Esophagus muscularis mucosa (tissue), 4 donors: Measurements from ENCODE around the gene FAM81A. TPM values are rescaled to one million over a fixed set of nuclear protein-coding genes. Genes with fewer than 3 reads are reported as not detected.

ENCODE experiments used
- DNase-seq: peaks from one replicate; pipeline ENCODE4 v3.0.0-alpha.2; 2017; ENCODE audit errors: extremely low spot score
- H3K27ac ChIP-seq, 4 donors: fragments of 200-600 bp; sonication (generic); replicated peaks in 1 of 4; 1 replicate in 3 of 4; 2 replicates in 1 of 4; pipeline ENCODE4 v1.5.1; 2016 to 2019; ENCODE audit warnings: mild to moderate bottlenecking in 1 of 4
- H3K27me3 ChIP-seq, 4 donors: fragments of 200-600 bp; sonication (generic); one replicate each; pipeline versions ENCODE4 v1.5.1 to v1.6.0; 2016 to 2019
- H3K36me3 ChIP-seq, 4 donors: fragments of 200-600 bp; sonication (generic); one replicate each; pipeline ENCODE4 v1.5.1; 2016 to 2019
- H3K4me1 ChIP-seq, 4 donors: fragments of 200-600 bp; sonication (generic); one replicate each; pipeline ENCODE4 v1.5.1; 2016 to 2019
- H3K4me3 ChIP-seq, 4 donors: fragments of 200-600 bp; sonication (generic); 1 replicate in 2 of 4; 2 replicates in 2 of 4; pipeline ENCODE4 v1.5.1; 2016 to 2019; ENCODE audit warnings: mild to moderate bottlenecking in 4 of 4, moderate library complexity in 1 of 4
- H3K9me3 ChIP-seq, 4 donors: fragments of 200-600 bp; sonication (generic); 1 replicate in 3 of 4; 2 replicates in 1 of 4; pipeline ENCODE4 v1.5.1; 2016 to 2019
- CTCF ChIP-seq, 3 experiments: fragments of 200-600 bp in 2 of 3; fragments of 450-650 bp in 1 of 3; sonication (generic) in 2 of 3; IDR thresholded peaks; one replicate each; pipeline ENCODE4 v1.5.1; 2017 to 2019; ENCODE audit warnings: antibody characterized with exemption in 3 of 3, mild to moderate bottlenecking in 2 of 3, moderate library complexity in 1 of 3
- EP300 ChIP-seq: sonication (generic); formaldehyde crosslinking; IDR thresholded peaks from one replicate; pipeline ENCODE4 v1.6.1; 2017; ENCODE audit warnings: antibody characterized with exemption
- POLR2A ChIP-seq: fragments of 450-650 bp; IDR thresholded peaks from one replicate; pipeline ENCODE4 v1.6.1; 2017; ENCODE audit warnings: antibody characterized with exemption, moderate library complexity, mild to moderate bottlenecking, low read depth
- POLR2AphosphoS5 ChIP-seq, 2 donors: sonication (generic); formaldehyde crosslinking; IDR thresholded peaks; one replicate each; pipeline ENCODE4 v1.6.1; 2017; ENCODE audit warnings: antibody characterized with exemption in 2 of 2
- WGBS: methylation state at CpG from one replicate; pipeline ENCODE4 v1.1.5; 2018; 5-methylcytosine and 5-hydroxymethylcytosine counted together
- intact Hi-C: fragments of 100-400 bp; cut with DNase I; formaldehyde crosslinking; loops from one replicate; pipeline ENCODE4 v1.15.1; 2023
- total RNA-seq, 4 donors: library from RNA; depleted of rRNA; stranded (reverse); fragments of >200 nt; gene quantifications; one replicate each; pipeline versions ENCODE4 v1.1.0 to v1.2.1, GENCODE V29; 2016

Gene FAM81A
- total RNA-seq, 4 donors from 2014 or later, result 0.33 to 1.2 (median 0.84) TPM

GRCh38 chr15:59446232-59446957 lies 8.4 kb downstream of the FAM81A start:
- DNase-seq, result no peak
- peak overlapping the region in 1 of 4 donors; percentile 20 for H3K27ac ChIP-seq
- H3K4me3 ChIP-seq, result no peak overlapping the region
- no peaks in the 10 kb centered on the region for H3K27me3 ChIP-seq
- WGBS, result 95% methylated on average over 3 of the region's 3 CpGs
- no peaks in the 10 kb centered on the region for H3K36me3 ChIP-seq
- intact Hi-C loops, result no loop called here
- TF ChIP-seq CTCF (IDR thresholded peaks at IDR 0.05), result no peak
- no peak for TF ChIP-seq POLR2A
- no peak for TF ChIP-seq EP300
- no peak for TF ChIP-seq POLR2AphosphoS5 (IDR thresholded peaks at IDR 0.05)
- peaks cover 0 to 13% (median 4%) of the 10 kb centered on the region in 4 donors for H3K4me1 ChIP-seq
- H3K9me3 ChIP-seq, result no peaks in the 10 kb centered on the region

- no peak for DNase-seq
- Histone ChIP-seq H3K27ac (no peak overlapping the region), H3K27me3 (no peaks in the 10 kb centered on the region), H3K4me3 (no peak overlapping the region), H3K36me3 (no peaks in the 10 kb centered on the region), H3K4me1 (peaks cover 0 to 13% (median 4%) of the 10 kb centered on the region in 4 donors), H3K9me3 (no peaks in the 10 kb centered on the region)
- intact Hi-C loops, result no loop called here
- WGBS, result 100% methylated on average over 1 of the region's 1 CpG
- no peak for TF ChIP-seq POLR2AphosphoS5 (IDR thresholded peaks at IDR 0.05)
- no peak for TF ChIP-seq POLR2A
- TF ChIP-seq EP300, result no peak
- TF ChIP-seq CTCF (IDR thresholded peaks at IDR 0.05), result no peak
Observed at GRCh38 chr15:59447367-59447766, 9.4 kb downstream of the FAM81A start.

GRCh38 chr15:59448871-59449270 lies 10.9 kb downstream of the FAM81A start:
- intact Hi-C loops, result no loop called here
- H3K36me3 ChIP-seq, result no peaks in the 10 kb centered on the region
- no peaks in the 10 kb centered on the region for H3K27me3 ChIP-seq
- TF ChIP-seq POLR2AphosphoS5 (IDR thresholded peaks at IDR 0.05), result no peak
- no peak for TF ChIP-seq CTCF (IDR thresholded peaks at IDR 0.05)
- no peak for TF ChIP-seq EP300
- no peak for TF ChIP-seq POLR2A
- no peaks in the 10 kb centered on the region for H3K9me3 ChIP-seq
- peaks cover 0 to 13% (median 4%) of the 10 kb centered on the region in 4 donors for H3K4me1 ChIP-seq
- no peak overlapping the region for H3K4me3 ChIP-seq
- DNase-seq, result no peak
- no peak overlapping the region for H3K27ac ChIP-seq

- Histone ChIP-seq H3K27me3 (no peaks in the 10 kb centered on the region), H3K27ac (no peak overlapping the region), H3K4me1 (no peaks in the 10 kb centered on the region), H3K4me3 (no peak overlapping the region), H3K9me3 (no peaks in the 10 kb centered on the region), H3K36me3 (no peaks in the 10 kb centered on the region)
- DNase-seq, result no peak
- WGBS, result 97% methylated on average over 2 of the region's 2 CpGs
- intact Hi-C loops, result no loop called here
- no peak for TF ChIP-seq EP300
- no peak for TF ChIP-seq POLR2A
- TF ChIP-seq POLR2AphosphoS5 (IDR thresholded peaks at IDR 0.05), result no peak
- no peak for TF ChIP-seq CTCF (IDR thresholded peaks at IDR 0.05)
Observed at GRCh38 chr15:59453474-59454215, 15.7 kb downstream of the FAM81A start.
